H1 (cell line): ENCODE results near the gene LMNA. TPM values are rescaled to one million over a fixed set of nuclear protein-coding genes. Genes with fewer than 3 reads are reported as not detected.

Experiments used
- CTBP2 ChIP-seq: IDR thresholded peaks from 2 replicates; pipeline ENCODE4 v1.7.0; 2011; ENCODE audit warnings: borderline replicate concordance, mild to moderate bottlenecking, moderate library complexity, mixed read lengths, low read length; ENCODE audit not compliant: insufficient read depth, insufficient read length
- FOSL1 ChIP-seq: IDR thresholded peaks from 2 replicates; pipeline ENCODE4 v1.6.1; 2011; ENCODE audit warnings: mild to moderate bottlenecking, low read depth, low read length, moderate library complexity; ENCODE audit not compliant: insufficient read depth
- KDM1A ChIP-seq: fragments of 200-600, 300-600 bp; sonication (generic); IDR thresholded peaks from 2 replicates; pipeline ENCODE4 v1.7.1; 2016; ENCODE audit warnings: mild to moderate bottlenecking, low read length, borderline replicate concordance
- SIRT6 ChIP-seq: IDR thresholded peaks from one replicate; pipeline ENCODE4 v1.7.1; 2012; ENCODE audit warnings: low read length, inconsistent platforms
- polyA plus RNA-seq, 7 experiments: library from polyadenylated mRNA; depleted of rRNA in 3 of 7; stranded (reverse) in 5 of 7; unstranded in 2 of 7; fragments of >200 nt in 5 of 7; fragments of 200-250 nt in 2 of 7; gene quantifications; 1 replicate in 5 of 7; 2 replicates in 1 of 7; 4 replicates in 1 of 7; pipeline versions ENCODE4 v1.2.1 to v1.2.3, GENCODE V29; 2011 to 2013; ENCODE audit warnings: missing spikeins in 2 of 7, mixed read lengths in 2 of 7
- total RNA-seq: library from RNA; stranded (reverse); fragmentation: NEBNext Ultra II Directional; extraction: Animal tissue kit (Norgen Biotek cat#: 25700); gene quantifications from 2 replicates; pipeline ENCODE4 v1.2.1, GENCODE V29; 2021

Gene LMNA
- total and polyA plus RNA-seq, 2 of the 8 experiments (the other 6 are each of a cell fraction or from before 2014, with no cell fraction given) = 25.8 to 46.8 TPM

DNA sequence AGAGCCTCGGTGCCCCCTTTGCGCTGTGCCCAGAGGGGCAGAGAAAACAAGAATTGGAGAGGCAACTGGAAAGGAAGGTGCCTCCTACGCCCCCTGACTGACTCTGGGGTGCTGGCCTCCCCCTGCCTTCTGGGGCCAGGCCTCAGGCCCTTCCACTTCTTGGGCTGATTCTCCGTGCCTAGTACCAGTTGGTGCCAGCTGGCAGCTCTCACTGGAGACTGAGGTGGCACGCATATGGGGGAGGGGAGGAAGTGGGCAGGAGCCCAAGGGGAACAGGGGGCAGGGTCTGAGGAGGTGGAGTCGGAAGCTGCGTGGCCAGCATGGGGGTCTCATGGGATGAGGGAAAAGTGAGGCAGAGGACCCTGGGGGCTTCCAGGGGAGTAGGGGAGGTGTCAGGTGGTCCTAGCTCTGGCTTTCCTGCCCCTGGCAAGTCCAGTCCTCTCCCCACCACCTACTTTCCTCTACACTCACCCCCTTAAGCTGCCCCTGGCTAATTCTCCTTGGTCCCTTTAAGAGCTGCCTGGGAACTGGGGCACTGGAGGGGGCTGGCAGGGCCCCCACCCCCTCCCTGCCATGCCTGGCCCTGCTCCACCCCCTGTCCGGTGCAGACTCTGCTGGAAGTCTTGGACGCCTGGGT, 32.4 kb downstream of the LMNA start (continued):
- TF ChIP-seq SIRT6 (no peak), KDM1A (no peak), CTBP2 (no peak), FOSL1 (no peak)
